ENCODE measurements around the gene VASH1.

The VASH1 gene

DNA sequence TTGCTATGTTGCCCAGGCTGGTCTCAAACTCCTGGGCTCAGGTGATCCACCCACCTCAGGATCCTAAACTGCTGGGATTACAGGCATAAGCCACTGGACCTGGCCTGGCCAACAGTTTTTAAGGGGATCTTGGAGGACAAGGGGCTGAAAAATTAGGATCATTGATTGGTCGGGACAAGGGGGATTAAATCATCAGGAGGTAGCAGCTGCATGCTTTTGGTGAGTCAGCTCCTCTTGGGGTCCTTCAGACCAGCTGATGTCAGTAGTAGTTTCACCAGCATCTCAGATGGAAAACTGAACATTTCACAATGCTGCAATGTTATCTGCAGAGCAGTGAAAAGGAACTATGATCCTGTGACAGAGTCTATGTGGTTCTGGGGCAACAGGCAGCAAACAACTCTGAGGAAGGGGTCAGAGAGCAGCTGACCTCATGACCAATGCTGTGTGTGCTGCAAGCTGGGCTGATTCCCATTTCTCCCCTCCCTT is 71.3 kb downstream of the VASH1 start:
- DNase-seq (ENCODE audit: low spot score): no peak

All from kidney tubule cell (primary cell).